HG03558 (cell line): Measurements from ENCODE around the gene MAPK1IP1L.

Source experiments
- ATAC-seq: cut with Tn5 transposase; IDR thresholded peaks from one replicate; pipeline ENCODE4 v1.9.1; 2021; ENCODE audit warnings: moderate number of reproducible peaks; ENCODE audit not compliant: unreplicated experiment; ENCODE audit errors: extremely low read depth

Gene MAPK1IP1L

DNA sequence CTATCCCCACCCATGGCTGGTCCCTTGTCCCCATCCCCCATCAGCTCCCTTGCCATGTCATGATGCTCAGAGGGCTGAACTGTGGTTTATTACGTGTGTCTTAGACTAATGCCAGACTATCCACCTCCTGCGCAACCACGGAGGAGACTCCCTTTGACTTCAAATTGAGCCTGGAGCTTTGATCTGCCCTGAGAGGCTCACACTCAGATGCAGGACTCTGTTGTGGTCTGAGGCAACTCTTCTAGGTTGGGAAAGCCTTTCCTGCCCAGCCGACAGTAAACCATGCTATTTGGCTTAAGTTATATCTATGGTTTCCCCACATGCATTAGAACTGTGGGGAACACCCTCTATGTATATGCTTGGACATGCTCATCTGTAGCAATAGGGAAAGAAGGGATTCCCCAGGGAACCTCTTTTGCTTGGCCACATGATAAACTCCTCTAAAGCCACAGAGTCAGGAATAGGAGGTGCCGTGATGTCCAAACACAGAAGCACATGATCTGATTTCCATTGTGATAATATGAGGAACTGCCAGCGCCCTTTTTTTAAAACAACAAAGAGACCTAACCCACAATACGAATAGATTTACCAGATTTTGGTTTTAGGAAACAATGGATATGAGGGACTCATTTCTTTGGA lies 66.5 kb downstream of the MAPK1IP1L start:
- ATAC-seq: no peak

GRCh38 chr14:55118761-55119160 lies 67.3 kb downstream of the MAPK1IP1L start:
- no peak for ATAC-seq
